Transverse colon (tissue), 4 donors: ENCODE measurements around the gene TWF2.

Source experiments
- CTCF ChIP-seq, 5 experiments: fragments of 200-600 bp in 3 of 5; fragments of 450-650 bp in 2 of 5; sonication (generic) in 3 of 5; IDR thresholded peaks; 1 replicate in 2 of 5; 2 replicates in 3 of 5; pipeline ENCODE4 v1.5.1; 2016 to 2017; ENCODE audit warnings: antibody characterized with exemption in 5 of 5, inconsistent platforms in 3 of 5, mild to moderate bottlenecking in 2 of 5, moderate library complexity in 1 of 5
- EP300 ChIP-seq: sonication (generic); formaldehyde crosslinking; IDR thresholded peaks from one replicate; pipeline ENCODE4 v1.6.1; 2017; ENCODE audit warnings: antibody characterized with exemption, low read depth
- POLR2A ChIP-seq: fragments of 450-650 bp; IDR thresholded peaks from one replicate; pipeline ENCODE4 v1.6.1; 2016; ENCODE audit warnings: antibody characterized with exemption, mild to moderate bottlenecking, moderate library complexity
- POLR2AphosphoS5 ChIP-seq, 3 donors: sonication (generic); formaldehyde crosslinking; IDR thresholded peaks; one replicate each; pipeline ENCODE4 v1.6.1; 2016; ENCODE audit warnings: antibody characterized with exemption in 3 of 3

- TF ChIP-seq CTCF (IDR thresholded peaks at IDR 0.05) (no peak), EP300 (no peak), POLR2AphosphoS5 (IDR thresholded peaks at IDR 0.05) (no peak), POLR2A (no peak)
These were observed 17.2 kb upstream of the TWF2 start for GRCh38 chr3:52256159-52256558.
